GM21825 (cell line): ENCODE measurements around the gene TMEM179.

Experiments
- ATAC-seq: cut with Tn5 transposase; IDR thresholded peaks from one replicate; pipeline ENCODE4 v1.9.1; 2021; ENCODE audit warnings: mild to moderate bottlenecking, moderate library complexity; ENCODE audit not compliant: unreplicated experiment

The TMEM179 gene

GRCh38 chr14:104600141-104600643 is 4.4 kb downstream of the TMEM179 start:
- ATAC-seq = no peak

- ATAC-seq = no peak
Measured at GRCh38 chr14:104599446-104599845, 5.1 kb downstream of the TMEM179 start.

GRCh38 chr14:104598910-104599273 is 5.7 kb downstream of the TMEM179 start:
- ATAC-seq = no peak

- ATAC-seq = no peak
Measured at GRCh38 chr14:104598039-104598909, 6.3 kb downstream of the TMEM179 start.

- no peak for ATAC-seq
Measured at GRCh38 chr14:104597576-104597975, 7.0 kb downstream of the TMEM179 start.

- ATAC-seq = no peak
Measured at GRCh38 chr14:104596927-104597351, 7.6 kb downstream of the TMEM179 start.

- no peak for ATAC-seq
Measured at GRCh38 chr14:104596451-104596918, 8.1 kb downstream of the TMEM179 start.

GRCh38 chr14:104595911-104596450 is 8.6 kb downstream of the TMEM179 start:
- no peak for ATAC-seq

GRCh38 chr14:104595116-104595675 is 9.4 kb downstream of the TMEM179 start:
- no peak for ATAC-seq

- ATAC-seq = no peak
Measured at GRCh38 chr14:104594310-104595046, 10.1 kb downstream of the TMEM179 start.

- no peak for ATAC-seq
Measured at GRCh38 chr14:104593710-104594136, 10.8 kb downstream of the TMEM179 start.

GRCh38 chr14:104593241-104593701 is 11.3 kb downstream of the TMEM179 start:
- ATAC-seq = no peak

- ATAC-seq = no peak
Measured at GRCh38 chr14:104592785-104593184, 11.8 kb downstream of the TMEM179 start.

- no peak for ATAC-seq
Measured at GRCh38 chr14:104592292-104592672, 12.3 kb downstream of the TMEM179 start.

- no peak for ATAC-seq
Measured at GRCh38 chr14:104591506-104592291, 12.9 kb downstream of the TMEM179 start.

- ATAC-seq = no peak
Measured at GRCh38 chr14:104591031-104591430, 13.5 kb downstream of the TMEM179 start.

- no peak for ATAC-seq
Measured at GRCh38 chr14:104590240-104590965, 14.2 kb downstream of the TMEM179 start.

- no peak for ATAC-seq
Measured at GRCh38 chr14:104589338-104590195, 15.0 kb downstream of the TMEM179 start.
